ENCODE data around the gene DNAJB1. TPM values are rescaled to one million over a fixed set of nuclear protein-coding genes. Genes with fewer than 3 reads are reported as not detected.
A peak's percentile ranks its signal among the peaks of the same experiment; 100 is the strongest.

Gene DNAJB1
- total and polyA plus RNA-seq, 2 of the 13 experiments (the other 11 are each of a cell fraction or from before 2014, with no cell fraction given), result 87.5 to 97.3 TPM

DNA sequence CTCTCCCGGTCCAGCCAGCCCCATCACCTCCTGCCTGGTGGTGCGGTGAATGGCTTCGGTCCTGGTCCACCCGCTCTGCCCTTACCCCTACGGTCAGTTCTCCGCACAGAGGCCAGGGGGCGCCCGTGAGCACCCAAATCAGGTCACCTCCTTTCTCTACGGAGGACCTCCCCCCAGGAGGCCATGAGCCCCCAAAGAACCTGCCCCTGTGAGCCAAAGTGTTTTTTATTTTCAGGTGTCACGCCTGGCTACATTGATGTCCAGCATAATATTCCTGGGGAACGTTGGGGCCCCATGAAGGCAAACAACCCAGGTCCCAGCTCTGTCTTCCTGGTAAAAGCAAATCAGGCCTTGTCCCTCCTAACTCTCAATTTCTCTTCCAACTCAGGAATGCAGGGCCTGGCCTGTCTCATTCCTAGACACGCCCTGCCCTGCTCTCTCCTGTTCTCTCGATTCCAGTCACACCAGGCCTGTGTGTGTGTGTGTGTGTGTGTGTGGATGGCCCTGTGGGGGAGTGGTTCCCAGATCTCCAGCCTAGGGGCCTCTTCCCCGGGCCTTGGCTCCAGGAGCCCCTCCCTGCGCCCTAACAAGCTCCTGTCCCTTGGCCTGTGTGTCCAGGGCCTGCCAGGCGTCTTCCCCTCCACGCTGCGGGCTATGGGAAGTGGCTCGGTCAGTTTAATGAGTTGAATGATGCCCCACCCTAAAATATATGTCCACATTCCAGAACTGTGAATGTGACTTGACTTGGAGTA is 12.5 kb downstream of the DNAJB1 start (continued):
- TF ChIP-seq, protein P1, sequence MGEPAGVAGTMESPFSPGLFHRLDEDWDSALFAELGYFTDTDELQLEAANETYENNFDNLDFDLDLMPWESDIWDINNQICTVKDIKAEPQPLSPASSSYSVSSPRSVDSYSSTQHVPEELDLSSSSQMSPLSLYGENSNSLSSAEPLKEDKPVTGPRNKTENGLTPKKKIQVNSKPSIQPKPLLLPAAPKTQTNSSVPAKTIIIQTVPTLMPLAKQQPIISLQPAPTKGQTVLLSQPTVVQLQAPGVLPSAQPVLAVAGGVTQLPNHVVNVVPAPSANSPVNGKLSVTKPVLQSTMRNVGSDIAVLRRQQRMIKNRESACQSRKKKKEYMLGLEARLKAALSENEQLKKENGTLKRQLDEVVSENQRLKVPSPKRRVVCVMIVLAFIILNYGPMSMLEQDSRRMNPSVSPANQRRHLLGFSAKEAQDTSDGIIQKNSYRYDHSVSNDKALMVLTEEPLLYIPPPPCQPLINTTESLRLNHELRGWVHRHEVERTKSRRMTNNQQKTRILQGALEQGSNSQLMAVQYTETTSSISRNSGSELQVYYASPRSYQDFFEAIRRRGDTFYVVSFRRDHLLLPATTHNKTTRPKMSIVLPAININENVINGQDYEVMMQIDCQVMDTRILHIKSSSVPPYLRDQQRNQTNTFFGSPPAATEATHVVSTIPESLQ (CRISPR knock-in tag; conservative IDR thresholded peaks at IDR 0.05), result no peak
- TF ChIP-seq ZMYM4 (CRISPR knock-in tag; IDR thresholded peaks at IDR 0.05) (no peak), HOXA5 (CRISPR knock-in tag; IDR thresholded peaks at IDR 0.05) (no peak), ZNF816 (CRISPR knock-in tag; IDR thresholded peaks at IDR 0.05; ENCODE audit: borderline replicate concordance) (no peak), NPAS2 (CRISPR knock-in tag; IDR thresholded peaks at IDR 0.05; ENCODE audit: borderline replicate concordance) (no peak), ZNF350 (CRISPR knock-in tag; IDR thresholded peaks at IDR 0.05; ENCODE audit: borderline replicate concordance, low read depth) (no peak), ZMAT5 (CRISPR knock-in tag; IDR thresholded peaks at IDR 0.05; ENCODE audit: borderline replicate concordance, low read depth) (no peak), ZNF589 (CRISPR knock-in tag; conservative IDR thresholded peaks at IDR 0.05) (0 out of 2 replicates have a peak, but pooled peaks have one; percentile 35), ZNF530 (CRISPR knock-in tag; IDR thresholded peaks at IDR 0.05; ENCODE audit: low read depth) (no peak), AHR (CRISPR knock-in tag; IDR thresholded peaks at IDR 0.05) (no peak), SMAD1 (CRISPR knock-in tag; IDR thresholded peaks at IDR 0.05; ENCODE audit: borderline replicate concordance, low read depth) (no peak), MTF1 (CRISPR knock-in tag; IDR thresholded peaks at IDR 0.05) (no peak), NAIF1 (CRISPR knock-in tag; IDR thresholded peaks at IDR 0.05; ENCODE audit: borderline replicate concordance) (no peak), SP1 (IDR thresholded peaks at IDR 0.05) (no peak), SP1 (CRISPR knock-in tag; IDR thresholded peaks at IDR 0.05) (no peak), POLR2AphosphoS5 (IDR thresholded peaks at IDR 0.05; ENCODE audit: low read depth, low read length) (no peak), ZNF264 (CRISPR knock-in tag; IDR thresholded peaks at IDR 0.05) (no peak), ZNF672 (CRISPR knock-in tag; IDR thresholded peaks at IDR 0.05) (no peak), ZNF598 (CRISPR knock-in tag; IDR thresholded peaks at IDR 0.05; ENCODE audit: borderline replicate concordance) (0 out of 2 replicates have a peak, but pooled peaks have one; percentile 19), SKI (IDR thresholded peaks at IDR 0.05; ENCODE audit: partially characterized antibody) (no peak), ZNF563 (CRISPR knock-in tag; IDR thresholded peaks at IDR 0.05) (no peak), PHF21A (CRISPR knock-in tag; IDR thresholded peaks at IDR 0.05) (peak; percentile 34; the same call in 1 of the 2 replicates)
- TF ChIP-seq, protein P2, sequence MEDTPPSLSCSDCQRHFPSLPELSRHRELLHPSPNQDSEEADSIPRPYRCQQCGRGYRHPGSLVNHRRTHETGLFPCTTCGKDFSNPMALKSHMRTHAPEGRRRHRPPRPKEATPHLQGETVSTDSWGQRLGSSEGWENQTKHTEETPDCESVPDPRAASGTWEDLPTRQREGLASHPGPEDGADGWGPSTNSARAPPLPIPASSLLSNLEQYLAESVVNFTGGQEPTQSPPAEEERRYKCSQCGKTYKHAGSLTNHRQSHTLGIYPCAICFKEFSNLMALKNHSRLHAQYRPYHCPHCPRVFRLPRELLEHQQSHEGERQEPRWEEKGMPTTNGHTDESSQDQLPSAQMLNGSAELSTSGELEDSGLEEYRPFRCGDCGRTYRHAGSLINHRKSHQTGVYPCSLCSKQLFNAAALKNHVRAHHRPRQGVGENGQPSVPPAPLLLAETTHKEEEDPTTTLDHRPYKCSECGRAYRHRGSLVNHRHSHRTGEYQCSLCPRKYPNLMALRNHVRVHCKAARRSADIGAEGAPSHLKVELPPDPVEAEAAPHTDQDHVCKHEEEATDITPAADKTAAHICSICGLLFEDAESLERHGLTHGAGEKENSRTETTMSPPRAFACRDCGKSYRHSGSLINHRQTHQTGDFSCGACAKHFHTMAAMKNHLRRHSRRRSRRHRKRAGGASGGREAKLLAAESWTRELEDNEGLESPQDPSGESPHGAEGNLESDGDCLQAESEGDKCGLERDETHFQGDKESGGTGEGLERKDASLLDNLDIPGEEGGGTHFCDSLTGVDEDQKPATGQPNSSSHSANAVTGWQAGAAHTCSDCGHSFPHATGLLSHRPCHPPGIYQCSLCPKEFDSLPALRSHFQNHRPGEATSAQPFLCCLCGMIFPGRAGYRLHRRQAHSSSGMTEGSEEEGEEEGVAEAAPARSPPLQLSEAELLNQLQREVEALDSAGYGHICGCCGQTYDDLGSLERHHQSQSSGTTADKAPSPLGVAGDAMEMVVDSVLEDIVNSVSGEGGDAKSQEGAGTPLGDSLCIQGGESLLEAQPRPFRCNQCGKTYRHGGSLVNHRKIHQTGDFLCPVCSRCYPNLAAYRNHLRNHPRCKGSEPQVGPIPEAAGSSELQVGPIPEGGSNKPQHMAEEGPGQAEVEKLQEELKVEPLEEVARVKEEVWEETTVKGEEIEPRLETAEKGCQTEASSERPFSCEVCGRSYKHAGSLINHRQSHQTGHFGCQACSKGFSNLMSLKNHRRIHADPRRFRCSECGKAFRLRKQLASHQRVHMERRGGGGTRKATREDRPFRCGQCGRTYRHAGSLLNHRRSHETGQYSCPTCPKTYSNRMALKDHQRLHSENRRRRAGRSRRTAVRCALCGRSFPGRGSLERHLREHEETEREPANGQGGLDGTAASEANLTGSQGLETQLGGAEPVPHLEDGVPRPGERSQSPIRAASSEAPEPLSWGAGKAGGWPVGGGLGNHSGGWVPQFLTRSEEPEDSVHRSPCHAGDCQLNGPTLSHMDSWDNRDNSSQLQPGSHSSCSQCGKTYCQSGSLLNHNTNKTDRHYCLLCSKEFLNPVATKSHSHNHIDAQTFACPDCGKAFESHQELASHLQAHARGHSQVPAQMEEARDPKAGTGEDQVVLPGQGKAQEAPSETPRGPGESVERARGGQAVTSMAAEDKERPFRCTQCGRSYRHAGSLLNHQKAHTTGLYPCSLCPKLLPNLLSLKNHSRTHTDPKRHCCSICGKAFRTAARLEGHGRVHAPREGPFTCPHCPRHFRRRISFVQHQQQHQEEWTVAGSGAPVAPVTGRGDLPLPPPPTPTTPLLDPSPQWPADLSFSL (CRISPR knock-in tag; IDR thresholded peaks at IDR 0.05), result peak; percentile 69
